BLaER1 (cell line): ENCODE measurements around the gene WWOX.

Experiments used
- H3K27ac ChIP-seq: shearing (Covaris generic); formaldehyde crosslinking; 2 replicates; pipeline ENCODE4 v1.8.1; 2022
- H3K27me3 ChIP-seq: shearing (Covaris generic); formaldehyde crosslinking; 2 replicates; pipeline ENCODE4 v1.8.1; 2022
- H3K36me3 ChIP-seq: shearing (Covaris generic); formaldehyde crosslinking; 2 replicates; pipeline ENCODE4 v1.8.1; 2022
- H3K4me1 ChIP-seq: shearing (Covaris generic); formaldehyde crosslinking; 2 replicates; pipeline ENCODE4 v1.8.1; 2022
- H3K4me2 ChIP-seq: shearing (Covaris generic); formaldehyde crosslinking; 2 replicates; pipeline ENCODE4 v1.8.1; 2022
- H3K4me3 ChIP-seq: shearing (Covaris generic); formaldehyde crosslinking; 2 replicates; pipeline ENCODE4 v1.8.1; 2022
- H3K9ac ChIP-seq: shearing (Covaris generic); formaldehyde crosslinking; 2 replicates; pipeline ENCODE4 v1.8.1; 2022
- H3K9me3 ChIP-seq: shearing (Covaris generic); formaldehyde crosslinking; 2 replicates; pipeline ENCODE4 v1.8.1; 2022
- H4K20me1 ChIP-seq: shearing (Covaris generic); formaldehyde crosslinking; 2 replicates; pipeline ENCODE4 v1.8.1; 2022
- Cebpa-rat ChIP-seq: shearing (Covaris generic); IDR thresholded peaks from 2 replicates; pipeline ENCODE4 v1.8.1; 2022

Gene WWOX

DNA sequence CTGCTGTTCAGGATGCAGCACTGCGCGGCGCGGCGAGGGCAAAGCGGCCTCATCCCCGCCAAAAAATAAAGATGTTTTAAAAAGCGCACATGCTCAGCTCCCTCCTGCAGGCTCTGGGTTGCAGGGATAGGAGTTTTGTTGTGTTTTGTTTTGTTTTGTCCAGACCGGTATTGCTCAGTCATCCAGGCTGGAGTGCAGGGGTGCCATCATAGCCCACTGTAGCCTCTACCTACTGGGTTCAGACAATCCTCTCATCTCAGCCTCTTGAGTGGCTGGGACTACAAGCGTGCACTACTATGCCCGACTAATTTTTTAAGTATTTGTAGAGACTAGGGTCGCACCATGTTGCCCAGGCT lies 636 bp downstream of the WWOX start:
- no peak for TF ChIP-seq Cebpa-rat
- Histone ChIP-seq H3K36me3 (0 out of 2 replicates have a peak, but pooled peaks cover 11% of the 10 kb centered on the region), H3K4me2 (peak overlapping the region; percentile 82)

GRCh38 chr16:78102122-78102660 lies 2.7 kb downstream of the WWOX start:
- H3K27ac ChIP-seq: no peak overlapping the region
- peaks cover 14% of the 10 kb centered on the region for H3K4me1 ChIP-seq
- H3K27me3 ChIP-seq: no peaks in the 10 kb centered on the region
- no peaks in the 10 kb centered on the region for H3K9me3 ChIP-seq
- peaks cover 52% of the 10 kb centered on the region; the same call in 1 of the 2 replicates for H4K20me1 ChIP-seq
- 0 out of 2 replicates have a peak, but pooled peaks cover 11% of the 10 kb centered on the region for H3K36me3 ChIP-seq
- H3K4me3 ChIP-seq: no peak overlapping the region
- H3K4me2 ChIP-seq: no peak overlapping the region
- no peak for TF ChIP-seq Cebpa-rat
- no peak overlapping the region for H3K9ac ChIP-seq

More for the DNA sequence above, 636 bp downstream of the WWOX start:
- H3K27ac ChIP-seq: peak overlapping the region; percentile 89
- H4K20me1 ChIP-seq: peaks cover 35% of the 10 kb centered on the region; the same call in 1 of the 2 replicates
- H3K9ac ChIP-seq: peak overlapping the region; percentile 85
- no peaks in the 10 kb centered on the region for H3K27me3 ChIP-seq
- H3K4me1 ChIP-seq: peaks cover 14% of the 10 kb centered on the region
- H3K4me3 ChIP-seq: peak overlapping the region; percentile 86
- H3K9me3 ChIP-seq: peaks cover 2% of the 10 kb centered on the region; the same call in 1 of the 2 replicates

DNA sequence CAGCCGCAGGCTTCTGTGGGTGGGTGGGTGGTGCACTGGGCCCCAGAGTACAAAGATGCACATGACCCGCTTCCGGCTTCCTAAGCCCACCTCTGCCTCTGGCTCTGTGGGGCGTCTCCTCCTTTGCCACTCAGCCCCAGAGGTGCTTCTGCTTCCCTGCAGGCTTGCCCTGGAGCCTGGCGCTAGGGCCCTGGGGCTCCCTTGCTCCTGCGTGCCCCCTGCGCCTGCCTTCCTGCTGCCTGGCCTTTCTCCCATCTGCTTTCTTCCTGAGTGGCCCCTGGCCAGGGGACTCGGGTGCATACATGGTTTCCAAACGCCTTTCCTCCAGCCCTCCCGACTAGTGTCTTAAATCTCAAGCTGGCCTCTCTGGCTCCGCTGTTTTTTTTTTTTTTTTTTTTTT lies 3.4 kb downstream of the WWOX start:
- Histone ChIP-seq H3K27me3 (no peaks in the 10 kb centered on the region), H3K4me2 (no peak overlapping the region), H3K4me1 (peaks cover 14% of the 10 kb centered on the region), H3K27ac (no peak overlapping the region), H3K36me3 (0 out of 2 replicates have a peak, but pooled peaks cover 11% of the 10 kb centered on the region), H4K20me1 (peaks cover 57% of the 10 kb centered on the region; the same call in 1 of the 2 replicates), H3K4me3 (no peak overlapping the region), H3K9me3 (no peaks in the 10 kb centered on the region), H3K9ac (no peak overlapping the region)
- no peak for TF ChIP-seq Cebpa-rat

- Histone ChIP-seq H3K27ac (no peak overlapping the region), H3K36me3 (peaks cover 33% of the 10 kb centered on the region), H3K4me1 (peaks cover 3% of the 10 kb centered on the region), H4K20me1 (peaks cover 60% of the 10 kb centered on the region; the same call in 1 of the 2 replicates), H3K27me3 (no peaks in the 10 kb centered on the region), H3K4me2 (no peak overlapping the region), H3K4me3 (no peak overlapping the region), H3K9ac (no peak overlapping the region), H3K9me3 (no peaks in the 10 kb centered on the region)
- no peak for TF ChIP-seq Cebpa-rat
Measured at GRCh38 chr16:78105517-78105916, 6.1 kb downstream of the WWOX start.

GRCh38 chr16:78106686-78107085 lies 7.2 kb downstream of the WWOX start:
- Histone ChIP-seq H3K36me3 (peaks cover 40% of the 10 kb centered on the region), H3K4me1 (no peaks in the 10 kb centered on the region), H3K27ac (no peak overlapping the region), H3K27me3 (no peaks in the 10 kb centered on the region), H3K9me3 (no peaks in the 10 kb centered on the region), H4K20me1 (peaks cover 58% of the 10 kb centered on the region; the same call in 1 of the 2 replicates), H3K4me2 (no peak overlapping the region), H3K9ac (no peak overlapping the region), H3K4me3 (no peak overlapping the region)
- TF ChIP-seq Cebpa-rat: no peak

- Histone ChIP-seq H3K36me3 (peaks cover 48% of the 10 kb centered on the region), H4K20me1 (peaks cover 40% of the 10 kb centered on the region; the same call in 1 of the 2 replicates), H3K27ac (no peak overlapping the region), H3K4me2 (no peak overlapping the region), H3K4me3 (no peak overlapping the region), H3K27me3 (no peaks in the 10 kb centered on the region), H3K9me3 (no peaks in the 10 kb centered on the region), H3K9ac (no peak overlapping the region), H3K4me1 (no peaks in the 10 kb centered on the region)
- TF ChIP-seq Cebpa-rat: no peak
Measured at GRCh38 chr16:78108451-78108850, 9.0 kb downstream of the WWOX start.

DNA sequence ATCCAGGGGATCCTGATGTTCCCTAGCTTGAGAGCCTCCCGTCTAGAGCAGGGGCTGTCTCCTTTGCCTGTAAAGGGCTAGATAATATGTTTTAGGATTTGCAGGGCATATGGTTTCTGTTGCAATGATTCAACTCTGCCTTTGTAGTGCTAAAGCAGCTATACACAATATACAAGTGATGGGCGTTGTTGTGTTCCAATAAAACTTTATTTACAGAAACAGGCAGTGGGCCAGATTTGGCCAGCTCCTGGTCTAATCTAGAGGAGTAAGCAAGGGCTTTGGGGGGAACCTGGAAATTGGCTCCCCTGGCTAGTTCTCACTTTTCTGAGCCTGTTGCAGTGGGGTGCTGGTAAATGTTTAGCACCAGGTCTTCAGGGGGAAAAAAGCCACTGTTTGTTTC lies 13.8 kb downstream of the WWOX start:
- Histone ChIP-seq H3K4me3 (no peak overlapping the region), H3K36me3 (peaks cover 80% of the 10 kb centered on the region)
- TF ChIP-seq Cebpa-rat: no peak

DNA sequence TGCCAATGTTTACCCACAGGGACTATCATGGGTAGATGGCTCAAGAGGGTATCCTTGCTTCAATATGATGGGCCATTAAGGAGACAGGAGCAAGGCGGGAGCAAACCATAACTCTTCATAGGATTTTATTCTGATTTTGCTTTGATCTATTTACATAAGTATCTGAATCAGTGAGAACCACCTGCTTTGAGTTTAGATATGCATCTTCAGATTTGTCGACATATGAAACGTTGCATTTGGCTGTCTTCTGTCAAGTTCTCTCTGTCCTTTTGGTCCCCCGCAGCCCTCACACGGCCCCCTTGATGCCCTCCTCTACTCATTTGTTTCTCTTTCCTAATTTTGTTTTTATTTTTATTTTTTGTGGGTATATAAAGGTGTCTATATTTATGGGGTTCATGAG lies 16.2 kb downstream of the WWOX start:
- H3K27me3 ChIP-seq: no peaks in the 10 kb centered on the region
- H3K4me3 ChIP-seq: no peak overlapping the region

More for the DNA sequence above, 13.8 kb downstream of the WWOX start:
- no peaks in the 10 kb centered on the region for H3K9me3 ChIP-seq
- no peak overlapping the region for H3K9ac ChIP-seq
- H3K4me1 ChIP-seq: no peaks in the 10 kb centered on the region
- no peak overlapping the region for H3K27ac ChIP-seq
- no peak overlapping the region for H3K4me2 ChIP-seq
- no peaks in the 10 kb centered on the region for H4K20me1 ChIP-seq
- H3K27me3 ChIP-seq: no peaks in the 10 kb centered on the region

GRCh38 chr16:78116946-78117345 lies 17.5 kb downstream of the WWOX start:
- Histone ChIP-seq H3K27ac (no peak overlapping the region), H3K9ac (no peak overlapping the region), H3K36me3 (peaks cover 70% of the 10 kb centered on the region), H3K4me3 (no peak overlapping the region), H4K20me1 (no peaks in the 10 kb centered on the region), H3K4me1 (no peaks in the 10 kb centered on the region), H3K4me2 (no peak overlapping the region), H3K9me3 (no peaks in the 10 kb centered on the region), H3K27me3 (no peaks in the 10 kb centered on the region)
- no peak for TF ChIP-seq Cebpa-rat

More for the DNA sequence above, 16.2 kb downstream of the WWOX start:
- Histone ChIP-seq H3K4me2 (no peak overlapping the region), H3K36me3 (peaks cover 77% of the 10 kb centered on the region), H3K9me3 (no peaks in the 10 kb centered on the region), H4K20me1 (no peaks in the 10 kb centered on the region), H3K27ac (no peak overlapping the region), H3K4me1 (no peaks in the 10 kb centered on the region), H3K9ac (no peak overlapping the region)
- TF ChIP-seq Cebpa-rat: no peak

DNA sequence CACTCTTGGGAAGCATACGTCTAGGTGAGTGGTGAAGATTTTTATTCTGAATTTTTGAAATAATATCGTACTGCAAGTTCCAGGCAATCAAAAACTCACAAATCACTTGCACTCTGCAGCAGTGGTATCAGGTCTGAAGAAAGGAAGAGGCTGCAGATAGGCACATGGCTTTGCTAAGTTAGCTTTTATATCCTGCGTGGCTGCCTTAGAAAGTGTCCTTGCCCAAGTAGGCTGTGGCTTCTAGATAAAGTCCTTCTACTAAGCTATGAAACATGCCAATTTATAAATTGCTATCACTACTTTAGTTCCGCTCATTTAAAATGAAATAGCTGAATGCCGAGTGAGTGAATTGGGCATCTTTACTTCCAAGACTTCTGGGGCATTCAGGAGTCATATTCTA lies 17.9 kb downstream of the WWOX start:
- no peaks in the 10 kb centered on the region for H3K27me3 ChIP-seq
- peaks cover 66% of the 10 kb centered on the region for H3K36me3 ChIP-seq
- no peak overlapping the region for H3K27ac ChIP-seq
- H3K9me3 ChIP-seq: no peaks in the 10 kb centered on the region
- H3K9ac ChIP-seq: no peak overlapping the region
- TF ChIP-seq Cebpa-rat: no peak
- H3K4me2 ChIP-seq: no peak overlapping the region
- no peak overlapping the region for H3K4me3 ChIP-seq
- no peaks in the 10 kb centered on the region for H4K20me1 ChIP-seq
- H3K4me1 ChIP-seq: no peaks in the 10 kb centered on the region
